ENCODE measurements around the gene SHISA7. TPM values are rescaled to one million over a fixed set of nuclear protein-coding genes. Genes with fewer than 3 reads are reported as not detected.
A peak's percentile ranks its signal among the peaks of the same experiment; 100 is the strongest.
"Not testable (repeated sequence)": the region's sequence is repeated elsewhere in the genome, so short reads cannot be mapped to it uniquely, and the experiment has no call there.

The SHISA7 gene
- total and polyA plus RNA-seq, 2 donors (not counting 1 experiment from before 2014, with no cell fraction given), result not detected

DNA sequence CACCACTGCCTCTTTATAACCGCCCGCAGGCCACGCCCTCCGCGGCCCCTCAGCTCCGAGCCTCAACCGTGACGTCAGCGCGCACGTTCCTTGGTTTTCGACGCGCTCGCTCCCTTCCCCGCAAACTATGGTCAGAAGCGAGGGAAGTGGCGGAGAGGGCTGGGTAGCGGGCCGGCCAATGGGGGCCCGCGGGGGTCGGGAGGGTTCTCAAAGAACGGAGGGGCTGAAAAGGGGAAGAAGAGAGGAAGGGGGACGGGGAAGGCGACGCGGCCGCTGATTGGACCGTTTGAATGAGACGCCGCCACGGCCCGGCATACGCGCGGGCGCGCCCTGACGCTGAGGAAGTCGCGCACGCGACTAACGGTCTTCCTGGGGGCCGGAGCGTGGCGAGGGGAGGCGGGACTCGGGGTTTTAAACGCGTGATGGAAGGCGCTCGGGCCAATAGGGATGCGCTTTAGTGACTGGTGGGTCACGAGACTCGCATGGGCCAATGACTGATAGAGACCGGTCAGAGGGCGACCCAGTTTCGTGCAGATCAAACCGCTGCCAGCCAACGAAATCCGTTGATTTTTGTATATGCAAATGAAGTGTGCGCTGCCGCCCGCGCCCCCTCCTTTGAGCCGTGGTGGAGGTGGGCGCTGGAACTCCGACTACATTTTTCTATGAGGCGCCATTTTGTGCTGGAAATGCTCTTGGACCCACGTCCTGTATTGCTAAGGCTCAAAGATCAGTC is 35.1 kb downstream of the SHISA7 start:
- Histone ChIP-seq H3K36me3 (ENCODE audit: control insufficient read depth, insufficient read depth, low read length) (peaks cover 17% of the 10 kb centered on the region), H3K27me3 (ENCODE audit: control insufficient read depth, insufficient read depth, low read length) (no peaks in the 10 kb centered on the region), H4K20me1 (ENCODE audit: control insufficient read depth, extremely low read depth, insufficient read depth, low read length) (peaks cover 2% of the 10 kb centered on the region), H3K4me3 (replicated peaks in 1 of 4; ENCODE audit: control extremely low read depth in 1 of 4, insufficient read depth in 1 of 4, low read depth in 3 of 4, low read length in 4 of 4) (peak overlapping the region; percentile 43 to 92 (median 72)), H3K4me1 (ENCODE audit: control insufficient read depth, extremely low read depth, insufficient read depth, low read length) (peaks cover 19% of the 10 kb centered on the region), H3K4me2 (ENCODE audit: extremely low read depth, insufficient read depth, low read length) (peak overlapping the region; percentile 92), H3K79me2 (ENCODE audit: control insufficient read depth, insufficient read depth, low read length) (peaks cover 35% of the 10 kb centered on the region), H3K27ac (ENCODE audit: insufficient read depth, low read length) (peak overlapping the region; percentile 98), H3K9me3 (ENCODE audit: control insufficient read depth, insufficient read depth, low read depth, low read length) (no peaks in the 10 kb centered on the region), H2AFZ (ENCODE audit: low read length) (peak overlapping the region; percentile 98), H3K9ac (ENCODE audit: insufficient read depth, low read length) (peak overlapping the region; percentile 94)
- DNase-seq (ENCODE audit: low read depth in 2 of 2), result peak; percentile 99
- no peak for TF ChIP-seq EZH2 (IDR thresholded peaks at IDR 0.05; ENCODE audit: low read length, missing control alignments)
- TF ChIP-seq, protein P1, sequence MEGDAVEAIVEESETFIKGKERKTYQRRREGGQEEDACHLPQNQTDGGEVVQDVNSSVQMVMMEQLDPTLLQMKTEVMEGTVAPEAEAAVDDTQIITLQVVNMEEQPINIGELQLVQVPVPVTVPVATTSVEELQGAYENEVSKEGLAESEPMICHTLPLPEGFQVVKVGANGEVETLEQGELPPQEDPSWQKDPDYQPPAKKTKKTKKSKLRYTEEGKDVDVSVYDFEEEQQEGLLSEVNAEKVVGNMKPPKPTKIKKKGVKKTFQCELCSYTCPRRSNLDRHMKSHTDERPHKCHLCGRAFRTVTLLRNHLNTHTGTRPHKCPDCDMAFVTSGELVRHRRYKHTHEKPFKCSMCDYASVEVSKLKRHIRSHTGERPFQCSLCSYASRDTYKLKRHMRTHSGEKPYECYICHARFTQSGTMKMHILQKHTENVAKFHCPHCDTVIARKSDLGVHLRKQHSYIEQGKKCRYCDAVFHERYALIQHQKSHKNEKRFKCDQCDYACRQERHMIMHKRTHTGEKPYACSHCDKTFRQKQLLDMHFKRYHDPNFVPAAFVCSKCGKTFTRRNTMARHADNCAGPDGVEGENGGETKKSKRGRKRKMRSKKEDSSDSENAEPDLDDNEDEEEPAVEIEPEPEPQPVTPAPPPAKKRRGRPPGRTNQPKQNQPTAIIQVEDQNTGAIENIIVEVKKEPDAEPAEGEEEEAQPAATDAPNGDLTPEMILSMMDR (conservative IDR thresholded peaks at IDR 0.05 in 1 of 2, IDR thresholded peaks at IDR 0.05 in 1 of 2; ENCODE audit: low read depth in 1 of 2, low read length in 2 of 2), result no peak

DNA sequence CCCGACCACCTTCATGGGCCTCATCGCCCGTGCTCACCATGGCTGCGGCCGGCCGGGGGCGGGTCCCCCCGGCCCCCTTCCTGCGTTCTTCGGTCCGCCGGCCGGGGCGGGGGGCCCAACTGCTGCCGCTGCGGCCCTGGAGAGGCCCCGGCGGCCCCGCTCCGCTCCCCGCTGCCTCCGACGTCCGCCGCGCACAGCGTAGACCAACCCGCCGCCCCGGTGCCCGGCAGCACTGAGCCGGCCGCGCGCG is 35.6 kb downstream of the SHISA7 start, which contains the start of gene UBE2S:
Gene UBE2S, minus strand, starts transcription at position 239 of the 250 bp plus-strand sequence. Its CDS starts 199 bp downstream, at position 40.
- Histone ChIP-seq H2AFZ (ENCODE audit: low read length) (peak within 1 kb of the TSS; percentile 98), H3K4me3 (replicated peaks in 1 of 4; ENCODE audit: control extremely low read depth in 1 of 4, insufficient read depth in 1 of 4, low read depth in 3 of 4, low read length in 4 of 4) (peak within 1 kb of the TSS; percentile 71 to 92 (median 81)), H3K79me2 (ENCODE audit: control insufficient read depth, insufficient read depth, low read length) (peaks cover 36% of the 10 kb centered on the region), H3K36me3 (ENCODE audit: control insufficient read depth, insufficient read depth, low read length) (peaks cover 17% of the 10 kb centered on the region), H3K4me2 (ENCODE audit: extremely low read depth, insufficient read depth, low read length) (peak within 1 kb of the TSS; percentile 100), H3K9ac (ENCODE audit: insufficient read depth, low read length) (peak within 1 kb of the TSS; percentile 94), H3K27ac (ENCODE audit: insufficient read depth, low read length) (peak within 1 kb of the TSS; percentile 98), H3K4me1 (ENCODE audit: control insufficient read depth, extremely low read depth, insufficient read depth, low read length) (peaks cover 19% of the 10 kb centered on the region)
- H4K20me1 ChIP-seq (ENCODE audit: control insufficient read depth, extremely low read depth, insufficient read depth, low read length); DNase-seq (ENCODE audit: low read depth in 2 of 2); H3K9me3 ChIP-seq (ENCODE audit: control insufficient read depth, insufficient read depth, low read depth, low read length); H3K27me3 ChIP-seq (ENCODE audit: control insufficient read depth, insufficient read depth, low read length): not testable (repeated sequence)

DNA sequence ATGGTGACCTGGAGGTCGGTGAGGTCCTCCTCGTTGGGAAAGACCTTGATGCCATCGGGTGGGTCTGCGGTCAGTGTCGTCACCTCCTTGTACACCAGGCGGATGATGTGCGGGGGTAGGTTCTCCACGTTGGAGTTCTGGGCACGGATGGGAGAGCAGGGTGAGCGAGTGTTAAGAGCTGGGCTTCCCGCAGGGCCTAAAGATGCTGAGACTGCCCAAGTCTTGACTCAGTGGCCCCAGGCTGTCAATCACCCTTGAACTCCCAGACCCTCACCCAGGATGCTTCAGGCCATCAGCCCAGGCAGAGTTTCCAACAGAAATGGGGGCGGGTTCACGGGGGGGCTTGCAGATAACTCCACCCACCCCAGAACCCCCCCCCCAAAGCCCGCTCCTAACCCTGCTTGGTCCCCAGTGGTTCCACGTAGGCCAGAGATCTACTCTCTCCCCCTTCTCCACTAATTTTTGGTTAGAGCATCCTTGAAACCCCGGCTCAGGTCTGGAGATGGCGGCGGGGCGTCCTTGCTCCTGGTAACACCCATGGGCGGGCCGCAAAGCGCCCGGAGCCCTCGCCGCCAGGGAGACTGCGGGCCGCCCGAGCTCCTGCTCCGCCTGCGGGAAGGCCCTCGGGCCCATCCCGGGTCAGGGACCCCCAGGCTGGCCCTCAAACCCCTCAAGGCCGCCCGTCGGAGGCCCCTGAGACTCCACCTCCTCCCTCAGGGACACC is 36.1 kb downstream of the SHISA7 start:
- Histone ChIP-seq H3K27me3 (ENCODE audit: control insufficient read depth, insufficient read depth, low read length) (no peaks in the 10 kb centered on the region), H3K4me1 (ENCODE audit: control insufficient read depth, extremely low read depth, insufficient read depth, low read length) (peaks cover 19% of the 10 kb centered on the region), H3K4me2 (ENCODE audit: extremely low read depth, insufficient read depth, low read length) (peak overlapping the region; percentile 100), H3K4me3 (replicated peaks in 1 of 4; ENCODE audit: control extremely low read depth in 1 of 4, insufficient read depth in 1 of 4, low read depth in 3 of 4, low read length in 4 of 4) (peak overlapping the region; percentile 71 to 92 (median 81)), H4K20me1 (ENCODE audit: control insufficient read depth, extremely low read depth, insufficient read depth, low read length) (peaks cover 2% of the 10 kb centered on the region), H3K9me3 (ENCODE audit: control insufficient read depth, insufficient read depth, low read depth, low read length) (no peaks in the 10 kb centered on the region), H3K36me3 (ENCODE audit: control insufficient read depth, insufficient read depth, low read length) (peaks cover 17% of the 10 kb centered on the region), H3K79me2 (ENCODE audit: control insufficient read depth, insufficient read depth, low read length) (peaks cover 38% of the 10 kb centered on the region), H3K27ac (ENCODE audit: insufficient read depth, low read length) (peak overlapping the region; percentile 98), H2AFZ (ENCODE audit: low read length) (no peak overlapping the region), H3K9ac (ENCODE audit: insufficient read depth, low read length) (peak overlapping the region; percentile 94)
- no peak for TF ChIP-seq EZH2 (IDR thresholded peaks at IDR 0.05; ENCODE audit: low read length, missing control alignments)
- TF ChIP-seq, protein P1 (conservative IDR thresholded peaks at IDR 0.05 in 1 of 2, IDR thresholded peaks at IDR 0.05 in 1 of 2; ENCODE audit: low read depth in 1 of 2, low read length in 2 of 2), result no peak
- DNase-seq (ENCODE audit: low read depth in 2 of 2), result peak in 1 of 2 donors; percentile 37

All from fibroblast of lung (primary cell).